ENCODE results near the gene ZBBX. TPM values are rescaled to one million over a fixed set of nuclear protein-coding genes. Genes with fewer than 3 reads are reported as not detected.

ZBBX gene
- total and polyA plus RNA-seq, 2 of the 4 experiments (the other 2 are of a cell fraction): not detected

DNA sequence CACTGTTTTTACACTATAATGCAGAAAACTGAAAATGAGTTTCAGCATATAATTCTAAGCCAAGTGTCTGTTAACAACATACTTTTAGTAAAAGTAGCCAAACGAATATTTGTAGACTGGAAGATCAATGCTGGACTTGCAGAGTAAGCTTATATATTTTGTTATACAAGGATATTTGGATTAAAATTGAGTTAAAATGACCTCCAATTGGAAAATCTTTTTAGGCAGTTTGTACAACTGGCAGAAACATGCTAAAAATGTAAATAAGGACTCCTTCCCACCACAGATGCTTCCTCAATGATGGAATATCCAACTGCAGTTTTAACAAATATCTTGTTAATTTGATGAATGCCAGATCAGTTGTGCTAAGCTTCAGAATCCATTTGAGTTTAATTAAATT lies 25.3 kb downstream of the ZBBX start:
- no peak overlapping the region for H2AFZ ChIP-seq (replicated peaks; ENCODE audit: low read length, poor library complexity)
- H3K36me3 ChIP-seq (ENCODE audit: control insufficient read depth, insufficient read depth, low read length): no peaks in the 10 kb centered on the region
- ChIA-PET POLR2A (ENCODE audit: unreplicated experiment) (no interaction called here), CTCF (no interaction called here)
- no peaks in the 10 kb centered on the region for H3K27me3 ChIP-seq (ENCODE audit: control insufficient read depth, insufficient read depth, low read length)
- WGBS, 2 experiments (ENCODE audit: extremely low coverage in 2 of 2, insufficient read length in 1 of 2): no CpG with 5 or more reads among the region's 1 CpG
- no peak overlapping the region for H4K91ac ChIP-seq (ENCODE audit: insufficient read depth, low read depth, low read length)
- H3K4me1 ChIP-seq (ENCODE audit: control insufficient read depth, insufficient read depth, low read length): no peaks in the 10 kb centered on the region
- no peak overlapping the region for H3K4me2 ChIP-seq (ENCODE audit: low read depth, low read length)
- H4K8ac ChIP-seq (ENCODE audit: low read depth in 2 of 2, low read length in 2 of 2): no peak overlapping the region
- intact Hi-C loops (cut with micrococcal nuclease): no loop called here
- H2BK15ac ChIP-seq (ENCODE audit: low read depth, low read length): no peak overlapping the region
- H4K20me1 ChIP-seq (ENCODE audit: insufficient read depth, low read length): no peaks in the 10 kb centered on the region
- BruUV-seq (replicated peaks): no TSS peak
- no peak overlapping the region for H3K4me3 ChIP-seq (ENCODE audit: insufficient read depth, low read depth, low read length)
- no peak overlapping the region for H3K14ac ChIP-seq (replicated peaks; ENCODE audit: low read depth, low read length)
- H3K9me3 ChIP-seq (ENCODE audit: control insufficient read depth, insufficient read depth, low read length): peaks cover 4% of the 10 kb centered on the region
- H3K79me1 ChIP-seq (ENCODE audit: low read depth in 1 of 2, low read length in 2 of 2): no peaks in the 10 kb centered on the region
- H3K23ac ChIP-seq (ENCODE audit: low read depth, low read length): no peak overlapping the region
- no peak overlapping the region for H3K4ac ChIP-seq (ENCODE audit: low read depth, low read length)
- no peak overlapping the region for H2AK5ac ChIP-seq (ENCODE audit: low read depth, low read length)
- no peak overlapping the region for H2BK120ac ChIP-seq (ENCODE audit: low read depth, low read length)
- no peak for TF ChIP-seq NFE2L2 (IDR thresholded peaks at IDR 0.05; ENCODE audit: low read depth, low read length)
- no peak for TF ChIP-seq FOS (IDR thresholded peaks at IDR 0.05; ENCODE audit: low read depth, low read length)
- TF ChIP-seq MXI1 (IDR thresholded peaks at IDR 0.05; ENCODE audit: borderline replicate concordance, low read depth, low read length): no peak
- no peak for TF ChIP-seq ELK1 (IDR thresholded peaks at IDR 0.05; ENCODE audit: borderline replicate concordance, low read depth, low read length)
- TF ChIP-seq SMC3 (IDR thresholded peaks at IDR 0.05; ENCODE audit: low read depth, low read length): no peak
- TF ChIP-seq MAFK (IDR thresholded peaks at IDR 0.05; ENCODE audit: low read depth, low read length): no peak
- no peak for TF ChIP-seq BHLHE40 (IDR thresholded peaks at IDR 0.05; ENCODE audit: low read depth, low read length)
- TF ChIP-seq CHD1 (IDR thresholded peaks at IDR 0.05; ENCODE audit: low read depth, low read length): no peak
- TF ChIP-seq USF2 (IDR thresholded peaks at IDR 0.05; ENCODE audit: low read depth, low read length): no peak
- TF ChIP-seq RCOR1 (IDR thresholded peaks at IDR 0.05; ENCODE audit: insufficient replicate concordance, low read length): no peak
- TF ChIP-seq RAD21 (IDR thresholded peaks at IDR 0.05; ENCODE audit: low read length): no peak
- TF ChIP-seq MAZ (IDR thresholded peaks at IDR 0.05; ENCODE audit: borderline replicate concordance, low read depth, low read length): no peak
- H2AK9ac ChIP-seq (replicated peaks; ENCODE audit: low read depth, low read length, poor library complexity): no peak overlapping the region
- ATAC-seq (ENCODE audit: low read depth) (no peak), DNase-seq (no peak)
- H2BK20ac ChIP-seq (ENCODE audit: low read depth, low read length): no peak overlapping the region
- no peak overlapping the region for H4K5ac ChIP-seq (ENCODE audit: low read depth, low read length)
- dilution Hi-C loops (cut with HindIII; ENCODE audit: low sequenced_read_pairs, unreplicated experiment): no loop called here
- H3K56ac ChIP-seq (ENCODE audit: extremely low read depth, insufficient read depth, low read length): no peak overlapping the region
- in situ Hi-C loops (cut with MboI; ENCODE audit: low sequenced_read_pairs): no loop called here
- no peak overlapping the region for H2BK5ac ChIP-seq (ENCODE audit: low read depth, low read length, poor library complexity, severe bottlenecking)
- H3K18ac ChIP-seq (ENCODE audit: low read depth, low read length): no peak overlapping the region
- no peaks in the 10 kb centered on the region for H3K9me1 ChIP-seq (ENCODE audit: insufficient read depth, low read length)
- no peak overlapping the region for H3K27ac ChIP-seq (ENCODE audit: insufficient read depth, low read length)
- H3K9ac ChIP-seq (ENCODE audit: low read depth, low read length): no peak overlapping the region
